Choroid plexus epithelial cell (primary cell): ENCODE data around the gene ICOSLG.
A peak's percentile ranks its signal among the peaks of the same experiment; 100 is the strongest.

ENCODE experiments used
- DNase-seq: peaks from one replicate; pipeline ENCODE4 v3.0.0-alpha.2; 2010; ENCODE audit warnings: low read depth
- H3K4me3 ChIP-seq: 2 replicates; pipeline ENCODE4 v1.5.1; 2011; ENCODE audit warnings: low read depth, mild to moderate bottlenecking, control low read depth, low read length, moderate library complexity
- TF ChIP-seq, protein P1 (sequence below): conservative IDR thresholded peaks from 2 replicates; pipeline ENCODE4 v1.5.1; 2011; ENCODE audit warnings: low read depth, mild to moderate bottlenecking, control low read depth, inconsistent platforms, low read length, moderate library complexity

ICOSLG gene

GRCh38 chr21:44272284-44272858 is 31.6 kb upstream of the ICOSLG start:
- no peak for DNase-seq
- TF ChIP-seq, protein P1, sequence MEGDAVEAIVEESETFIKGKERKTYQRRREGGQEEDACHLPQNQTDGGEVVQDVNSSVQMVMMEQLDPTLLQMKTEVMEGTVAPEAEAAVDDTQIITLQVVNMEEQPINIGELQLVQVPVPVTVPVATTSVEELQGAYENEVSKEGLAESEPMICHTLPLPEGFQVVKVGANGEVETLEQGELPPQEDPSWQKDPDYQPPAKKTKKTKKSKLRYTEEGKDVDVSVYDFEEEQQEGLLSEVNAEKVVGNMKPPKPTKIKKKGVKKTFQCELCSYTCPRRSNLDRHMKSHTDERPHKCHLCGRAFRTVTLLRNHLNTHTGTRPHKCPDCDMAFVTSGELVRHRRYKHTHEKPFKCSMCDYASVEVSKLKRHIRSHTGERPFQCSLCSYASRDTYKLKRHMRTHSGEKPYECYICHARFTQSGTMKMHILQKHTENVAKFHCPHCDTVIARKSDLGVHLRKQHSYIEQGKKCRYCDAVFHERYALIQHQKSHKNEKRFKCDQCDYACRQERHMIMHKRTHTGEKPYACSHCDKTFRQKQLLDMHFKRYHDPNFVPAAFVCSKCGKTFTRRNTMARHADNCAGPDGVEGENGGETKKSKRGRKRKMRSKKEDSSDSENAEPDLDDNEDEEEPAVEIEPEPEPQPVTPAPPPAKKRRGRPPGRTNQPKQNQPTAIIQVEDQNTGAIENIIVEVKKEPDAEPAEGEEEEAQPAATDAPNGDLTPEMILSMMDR: no peak
- no peak overlapping the region for H3K4me3 ChIP-seq

- TF ChIP-seq, protein P1: no peak
- H3K4me3 ChIP-seq: no peak overlapping the region
- DNase-seq: no peak
These were observed 31.0 kb upstream of the ICOSLG start for GRCh38 chr21:44271558-44272283.

GRCh38 chr21:44269090-44269489 is 28.3 kb upstream of the ICOSLG start:
- TF ChIP-seq, protein P1: no peak
- no peak for DNase-seq
- no peak overlapping the region for H3K4me3 ChIP-seq

GRCh38 chr21:44267655-44268142 is 27.0 kb upstream of the ICOSLG start:
- DNase-seq: no peak
- TF ChIP-seq, protein P1: peak; percentile 2
- no peak overlapping the region for H3K4me3 ChIP-seq

DNA sequence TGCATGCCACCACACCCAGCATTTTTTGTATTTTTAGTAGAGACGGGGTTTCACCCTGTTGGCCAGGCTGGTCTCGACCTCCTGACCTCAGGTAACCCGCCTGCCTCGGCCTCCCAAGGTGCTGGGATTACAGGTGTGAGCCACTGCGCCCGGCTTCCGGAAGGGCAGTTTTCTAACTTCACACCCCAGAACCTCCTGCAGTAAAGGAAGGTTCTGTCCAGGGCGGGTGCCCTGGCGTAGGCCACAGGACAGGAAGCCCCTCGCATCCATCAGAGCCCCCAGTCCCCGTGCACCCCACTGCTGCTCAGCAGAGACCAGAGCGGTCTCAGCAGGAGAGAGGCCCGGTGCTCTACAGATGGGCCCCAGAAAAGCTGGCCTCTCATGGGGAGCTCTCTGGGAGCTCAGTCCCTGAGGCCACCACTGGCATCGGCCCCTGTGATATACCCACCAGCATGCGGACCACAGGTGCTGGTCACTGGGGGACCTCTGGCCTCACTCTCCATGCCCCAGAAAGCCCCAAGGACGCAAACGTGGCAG is 25.1 kb upstream of the ICOSLG start:
- TF ChIP-seq, protein P1: no peak
- H3K4me3 ChIP-seq: no peak overlapping the region
- no peak for DNase-seq

- no peak overlapping the region for H3K4me3 ChIP-seq
- TF ChIP-seq, protein P1: no peak
- no peak for DNase-seq
These were observed 23.0 kb upstream of the ICOSLG start for GRCh38 chr21:44263768-44264167.

GRCh38 chr21:44263221-44263760 is 22.5 kb upstream of the ICOSLG start:
- TF ChIP-seq, protein P1: no peak
- no peak overlapping the region for H3K4me3 ChIP-seq
- no peak for DNase-seq
